Osteocyte (in vitro differentiated cells): Measurements from ENCODE around the gene GFPT1. TPM values are rescaled to one million over a fixed set of nuclear protein-coding genes. Genes with fewer than 3 reads are reported as not detected.

Source experiments
- DNase-seq: peaks from one replicate; pipeline ENCODE4 v3.0.0; 2021; ENCODE audit warnings: mixed read lengths; ENCODE audit not compliant: unreplicated experiment; ENCODE audit errors: extremely low spot score
- H3K27ac Mint-ChIP-seq: one replicate; pipeline ENCODE4 v1.8.0; 2021; ENCODE audit warnings: mild to moderate bottlenecking, mixed read lengths; ENCODE audit not compliant: unreplicated experiment
- H3K27me3 Mint-ChIP-seq: one replicate; pipeline ENCODE4 v1.8.0; 2021; ENCODE audit warnings: mixed read lengths; ENCODE audit not compliant: unreplicated experiment
- H3K36me3 Mint-ChIP-seq: one replicate; pipeline ENCODE4 v1.8.0; 2021; ENCODE audit warnings: mixed read lengths; ENCODE audit not compliant: unreplicated experiment
- H3K4me1 Mint-ChIP-seq: one replicate; pipeline ENCODE4 v1.8.0; 2021; ENCODE audit warnings: mixed read lengths; ENCODE audit not compliant: unreplicated experiment
- H3K4me3 Mint-ChIP-seq: one replicate; pipeline ENCODE4 v1.8.0; 2021; ENCODE audit warnings: mild to moderate bottlenecking, moderate library complexity, mixed read lengths; ENCODE audit not compliant: unreplicated experiment
- H3K9me3 Mint-ChIP-seq: one replicate; pipeline ENCODE4 v1.8.0; 2021; ENCODE audit warnings: mixed read lengths; ENCODE audit not compliant: unreplicated experiment
- CTCF ChIP-seq: fragments of 200-600 bp; sonication (generic); IDR thresholded peaks from 2 replicates; pipeline ENCODE4 v1.5.0; 2021; ENCODE audit warnings: antibody characterized with exemption, mild to moderate bottlenecking, moderate library complexity
- total RNA-seq: library from RNA; stranded (reverse); gene quantifications from 2 replicates; pipeline ENCODE4 v1.2.1, GENCODE V29; 2021

The GFPT1 gene
- total RNA-seq, 1 donor from 2014 or later = 48.3 TPM

- no peak overlapping the region for H3K4me3 Mint-ChIP-seq
- H3K4me1 Mint-ChIP-seq = peaks cover 4% of the 10 kb centered on the region
- H3K9me3 Mint-ChIP-seq = no peaks in the 10 kb centered on the region
- H3K27me3 Mint-ChIP-seq = no peaks in the 10 kb centered on the region
- no peak overlapping the region for H3K27ac Mint-ChIP-seq
- H3K36me3 Mint-ChIP-seq = peaks cover 59% of the 10 kb centered on the region
- TF ChIP-seq CTCF = no peak
- DNase-seq = no peak
Observed at GRCh38 chr2:69330781-69331180, 56.2 kb downstream of the GFPT1 start.

GRCh38 chr2:69322631-69323030 is 64.4 kb downstream of the GFPT1 start:
- Mint-ChIP-seq H3K27ac (no peak overlapping the region), H3K4me1 (peaks cover 9% of the 10 kb centered on the region), H3K27me3 (no peaks in the 10 kb centered on the region), H3K9me3 (no peaks in the 10 kb centered on the region), H3K36me3 (peaks cover 66% of the 10 kb centered on the region), H3K4me3 (no peak overlapping the region)
- TF ChIP-seq CTCF = no peak
- DNase-seq = no peak

- peaks cover 19% of the 10 kb centered on the region for H3K9me3 Mint-ChIP-seq
- H3K4me1 Mint-ChIP-seq = peaks cover 3% of the 10 kb centered on the region
- TF ChIP-seq CTCF = no peak
- no peak overlapping the region for H3K27ac Mint-ChIP-seq
- peaks cover 50% of the 10 kb centered on the region for H3K36me3 Mint-ChIP-seq
- H3K4me3 Mint-ChIP-seq = no peak overlapping the region
- H3K27me3 Mint-ChIP-seq = no peaks in the 10 kb centered on the region
- DNase-seq = no peak
Observed at GRCh38 chr2:69316550-69316949, 70.5 kb downstream of the GFPT1 start.

GRCh38 chr2:69315160-69315761 is 71.8 kb downstream of the GFPT1 start:
- peaks cover 7% of the 10 kb centered on the region for H3K4me1 Mint-ChIP-seq
- H3K9me3 Mint-ChIP-seq = peaks cover 19% of the 10 kb centered on the region
- no peak overlapping the region for H3K27ac Mint-ChIP-seq
- H3K36me3 Mint-ChIP-seq = peaks cover 43% of the 10 kb centered on the region
- DNase-seq = no peak
- no peak overlapping the region for H3K4me3 Mint-ChIP-seq
- H3K27me3 Mint-ChIP-seq = no peaks in the 10 kb centered on the region
- TF ChIP-seq CTCF = no peak

GRCh38 chr2:69311024-69311416 is 76.0 kb downstream of the GFPT1 start:
- TF ChIP-seq CTCF = no peak
- no peak for DNase-seq
- no peak overlapping the region for H3K4me3 Mint-ChIP-seq
- no peak overlapping the region for H3K27ac Mint-ChIP-seq
- H3K9me3 Mint-ChIP-seq = peaks cover 8% of the 10 kb centered on the region
- H3K4me1 Mint-ChIP-seq = peaks cover 35% of the 10 kb centered on the region
- H3K27me3 Mint-ChIP-seq = no peaks in the 10 kb centered on the region
- peaks cover 13% of the 10 kb centered on the region for H3K36me3 Mint-ChIP-seq
